Measurements from ENCODE around the gene RELL2.

- TF ChIP-seq REST (IDR thresholded peaks at IDR 0.05; ENCODE audit: insufficient read depth in 1 of 2, low read depth in 2 of 2, low read length in 2 of 2) (no peak), POLR2AphosphoS5 (IDR thresholded peaks at IDR 0.05; ENCODE audit: low read depth, low read length) (no peak), TAF1 (IDR thresholded peaks at IDR 0.05; ENCODE audit: borderline replicate concordance, insufficient read depth, low read length) (no peak), SIN3A (IDR thresholded peaks at IDR 0.05; ENCODE audit: borderline replicate concordance, insufficient read depth, low read length) (no peak), FOXP2 (optimal IDR thresholded peaks at IDR 0.05; ENCODE audit: borderline replicate concordance, extremely low read depth, extremely low read length, insufficient read depth) (no peak)
These were observed 38.0 kb downstream of the RELL2 start for GRCh38 chr5:141674747-141675146.

Measured in PFSK-1 (cell line).